Liver (tissue), 9 donors: ENCODE measurements around the gene LRRC8B. TPM values are rescaled to one million over a fixed set of nuclear protein-coding genes. Genes with fewer than 3 reads are reported as not detected.
"Not testable (repeated sequence)": the region's sequence is repeated elsewhere in the genome, so short reads cannot be mapped to it uniquely, and the experiment has no call there.

ENCODE experiments used
- DNase-seq: peaks from one replicate; pipeline ENCODE4 v3.0.0-alpha.2; 2017; ENCODE audit warnings: low spot score
- H3K27ac ChIP-seq, 2 donors: one replicate each; pipeline ENCODE4 v1.7.0; 2013; ENCODE audit warnings: inconsistent platforms in 2 of 2, low read length in 2 of 2, control low read depth in 1 of 2, low read depth in 1 of 2, mild to moderate bottlenecking in 1 of 2
- H3K27me3 ChIP-seq, 4 donors: one replicate each; pipeline versions ENCODE4 v1.6.1 to v1.7.0; 2013; ENCODE audit warnings: low read length in 3 of 4, inconsistent platforms in 1 of 4, mild to moderate bottlenecking in 1 of 4, moderate library complexity in 1 of 4; ENCODE audit not compliant: control insufficient read depth in 4 of 4, insufficient read depth in 4 of 4
- H3K36me3 ChIP-seq, 4 donors: one replicate each; pipeline versions ENCODE4 v1.6.1 to v1.7.0; 2013; ENCODE audit warnings: low read length in 3 of 4, mild to moderate bottlenecking in 3 of 4, low read depth in 1 of 4, moderate library complexity in 1 of 4; ENCODE audit not compliant: control insufficient read depth in 4 of 4, insufficient read depth in 3 of 4
- H3K4me1 ChIP-seq, 4 donors: one replicate each; pipeline versions ENCODE4 v1.6.1 to v1.7.0; 2013; ENCODE audit warnings: low read length in 3 of 4, mild to moderate bottlenecking in 3 of 4, moderate library complexity in 1 of 4; ENCODE audit not compliant: control insufficient read depth in 4 of 4, insufficient read depth in 4 of 4
- H3K4me3 ChIP-seq, 3 donors: one replicate each; pipeline versions ENCODE4 v1.6.1 to v1.7.0; 2013; ENCODE audit warnings: low read length in 3 of 3, control low read depth in 1 of 3, low read depth in 1 of 3, mild to moderate bottlenecking in 1 of 3
- H3K9ac ChIP-seq, 2 donors: one replicate each; pipeline ENCODE4 v1.7.0; 2013; ENCODE audit warnings: low read length in 2 of 2, mild to moderate bottlenecking in 2 of 2, moderate library complexity in 2 of 2, control low read depth in 1 of 2, low read depth in 1 of 2
- H3K9me3 ChIP-seq, 4 donors: one replicate each; pipeline versions ENCODE4 v1.6.1 to v1.7.0; 2013; ENCODE audit warnings: low read length in 3 of 4; ENCODE audit not compliant: control insufficient read depth in 4 of 4
- EGR1 ChIP-seq, 2 donors: IDR thresholded peaks; 2 replicates each; pipeline ENCODE4 v1.6.1; 2016 to 2018; ENCODE audit warnings: antibody characterized with exemption in 2 of 2, low read depth in 2 of 2
- FOXA1 ChIP-seq: IDR thresholded peaks from 2 replicates; pipeline ENCODE4 v1.6.1; 2016; ENCODE audit warnings: antibody characterized with exemption
- GABPA ChIP-seq, 2 donors: IDR thresholded peaks in 1 of 2; conservative IDR thresholded peaks in 1 of 2; 2 replicates each; pipeline ENCODE4 v1.6.1; 2016; ENCODE audit warnings: antibody characterized with exemption in 2 of 2, mild to moderate bottlenecking in 1 of 2, moderate library complexity in 1 of 2
- HNF4G ChIP-seq: IDR thresholded peaks from 2 replicates; pipeline ENCODE4 v1.6.1; 2016; ENCODE audit warnings: antibody characterized with exemption
- NR2F2 ChIP-seq: IDR thresholded peaks from 2 replicates; pipeline ENCODE4 v1.6.1; 2016; ENCODE audit warnings: antibody characterized with exemption
- RAD21 ChIP-seq, 2 donors: IDR thresholded peaks; 2 replicates each; pipeline ENCODE4 v1.6.1; 2016; ENCODE audit warnings: antibody characterized with exemption in 2 of 2, mild to moderate bottlenecking in 2 of 2
- RXRA ChIP-seq, 2 donors: IDR thresholded peaks; 2 replicates each; pipeline ENCODE4 v1.6.1; 2017 to 2018; ENCODE audit warnings: antibody characterized with exemption in 2 of 2, mild to moderate bottlenecking in 1 of 2
- SP1 ChIP-seq: IDR thresholded peaks from 2 replicates; pipeline ENCODE4 v1.6.1; 2018; ENCODE audit warnings: antibody characterized with exemption, mild to moderate bottlenecking
- TAF1 ChIP-seq: conservative IDR thresholded peaks from 2 replicates; pipeline ENCODE4 v1.6.1; 2016; ENCODE audit warnings: antibody characterized with exemption, mild to moderate bottlenecking
- YY1 ChIP-seq: IDR thresholded peaks from 2 replicates; pipeline ENCODE4 v1.6.1; 2016; ENCODE audit warnings: antibody characterized with exemption, mild to moderate bottlenecking
- WGBS: extraction: QIAGEN DNeasy Blood & Tissue Kit; methylation state at CpG from one replicate; pipeline ENCODE4 v1.1.7; 2013; 5-methylcytosine and 5-hydroxymethylcytosine counted together
- polyA plus RNA-seq, 2 donors: library from polyadenylated mRNA; stranded (reverse) in 1 of 2; unstranded in 1 of 2; fragments of 200-250 nt in 1 of 2; fragments of >200 nt in 1 of 2; fragmentation: Nextera tagmentation in 1 of 2; extraction: Ambion mirVana in 1 of 2; gene quantifications; one replicate each; pipeline versions ENCODE4 v1.2.1 to v1.2.3, GENCODE V29; 2013 to 2015
- total RNA-seq, 2 donors: library from RNA; depleted of rRNA; stranded (reverse); fragments of >200 nt; gene quantifications; one replicate each; pipeline ENCODE4 v1.2.3, GENCODE V29; 2014
- TF ChIP-seq, protein P1 (sequence below): IDR thresholded peaks from 2 replicates; pipeline ENCODE4 v1.6.1; 2016; ENCODE audit warnings: antibody characterized with exemption
- TF ChIP-seq, protein P2 (sequence below): IDR thresholded peaks from 2 replicates; pipeline ENCODE4 v1.6.1; 2016; ENCODE audit warnings: antibody characterized with exemption, mild to moderate bottlenecking
- donor health status: healthy.
- donor health status: healthy.
- donor health status: healthy.
- donor health status: healthy.
- donor health status: healthy.

The LRRC8B gene
- total and polyA plus RNA-seq, 4 donors = 1.2 to 4.3 (median 2.5) TPM

DNA sequence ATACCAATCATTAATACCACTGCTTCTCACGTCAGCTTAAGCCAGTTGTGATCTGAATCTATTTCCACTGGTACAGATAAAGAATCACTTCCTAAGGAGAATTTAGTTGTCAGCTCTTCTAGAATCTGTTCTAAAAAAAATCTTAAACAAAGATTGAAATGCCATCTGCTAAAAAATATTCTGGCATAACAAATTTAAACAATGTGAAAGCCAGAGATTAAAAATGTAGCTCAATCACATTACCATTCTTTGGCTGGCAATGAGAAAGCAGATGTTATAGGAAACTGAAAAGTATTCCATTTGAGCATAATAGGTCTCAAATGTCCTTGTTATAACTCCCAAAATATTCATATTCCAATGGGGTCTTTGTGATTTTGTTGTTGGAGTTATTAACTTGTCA, 21.7 kb upstream of the LRRC8B start:
- no peak overlapping the region for H3K9ac ChIP-seq
- no peaks in the 10 kb centered on the region for H3K27me3 ChIP-seq
- no peaks in the 10 kb centered on the region for H3K36me3 ChIP-seq
- DNase-seq = no peak
- H3K9me3 ChIP-seq = no peaks in the 10 kb centered on the region
- WGBS = 90% methylated on average over 1 of the region's 1 CpG
- no peaks in the 10 kb centered on the region for H3K4me1 ChIP-seq
- H3K27ac ChIP-seq = no peak overlapping the region
- TF ChIP-seq RAD21 (IDR thresholded peaks at IDR 0.05) = no peak
- no peak for TF ChIP-seq YY1
- TF ChIP-seq, protein P1, sequence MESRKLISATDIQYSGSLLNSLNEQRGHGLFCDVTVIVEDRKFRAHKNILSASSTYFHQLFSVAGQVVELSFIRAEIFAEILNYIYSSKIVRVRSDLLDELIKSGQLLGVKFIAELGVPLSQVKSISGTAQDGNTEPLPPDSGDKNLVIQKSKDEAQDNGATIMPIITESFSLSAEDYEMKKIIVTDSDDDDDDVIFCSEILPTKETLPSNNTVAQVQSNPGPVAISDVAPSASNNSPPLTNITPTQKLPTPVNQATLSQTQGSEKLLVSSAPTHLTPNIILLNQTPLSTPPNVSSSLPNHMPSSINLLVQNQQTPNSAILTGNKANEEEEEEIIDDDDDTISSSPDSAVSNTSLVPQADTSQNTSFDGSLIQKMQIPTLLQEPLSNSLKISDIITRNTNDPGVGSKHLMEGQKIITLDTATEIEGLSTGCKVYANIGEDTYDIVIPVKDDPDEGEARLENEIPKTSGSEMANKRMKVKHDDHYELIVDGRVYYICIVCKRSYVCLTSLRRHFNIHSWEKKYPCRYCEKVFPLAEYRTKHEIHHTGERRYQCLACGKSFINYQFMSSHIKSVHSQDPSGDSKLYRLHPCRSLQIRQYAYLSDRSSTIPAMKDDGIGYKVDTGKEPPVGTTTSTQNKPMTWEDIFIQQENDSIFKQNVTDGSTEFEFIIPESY = no peak
- no peak for TF ChIP-seq SP1
- TF ChIP-seq HNF4G = no peak
- TF ChIP-seq GABPA (IDR thresholded peaks at IDR 0.05 in 1 of 2, conservative IDR thresholded peaks at IDR 0.05 in 1 of 2) = no peak
- no peak for TF ChIP-seq EGR1 (IDR thresholded peaks at IDR 0.05; ENCODE audit: low read depth in 2 of 2)
- no peak for TF ChIP-seq FOXA1
- no peak overlapping the region for H3K4me3 ChIP-seq

DNA sequence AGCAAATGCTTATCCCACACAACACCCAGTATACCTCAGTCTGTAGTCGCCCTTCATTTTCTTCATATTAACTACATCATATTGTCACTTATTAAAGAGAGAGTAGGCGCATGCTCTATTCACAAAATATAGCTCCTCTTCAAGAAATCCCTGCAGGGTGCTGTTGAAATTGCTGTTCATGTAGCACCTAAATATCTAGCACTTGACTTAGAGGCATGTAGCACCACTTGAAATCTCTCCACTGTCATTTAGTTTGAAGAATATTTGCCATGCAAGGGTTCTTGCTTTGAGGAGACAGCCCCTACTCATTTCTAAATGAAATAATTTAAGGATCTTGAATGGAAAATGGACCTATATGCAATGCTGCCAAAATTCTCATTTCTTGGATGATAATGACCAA, 20.9 kb upstream of the LRRC8B start:
- Histone ChIP-seq H3K27me3 (no peaks in the 10 kb centered on the region), H3K36me3 (no peaks in the 10 kb centered on the region), H3K27ac (no peak overlapping the region), H3K9ac (no peak overlapping the region), H3K9me3 (no peaks in the 10 kb centered on the region), H3K4me3 (no peak overlapping the region), H3K4me1 (no peaks in the 10 kb centered on the region)
- TF ChIP-seq EGR1 (IDR thresholded peaks at IDR 0.05; ENCODE audit: low read depth in 2 of 2) = no peak
- TF ChIP-seq RXRA (IDR thresholded peaks at IDR 0.05) = no peak
- no peak for TF ChIP-seq SP1
- TF ChIP-seq GABPA (IDR thresholded peaks at IDR 0.05 in 1 of 2, conservative IDR thresholded peaks at IDR 0.05 in 1 of 2) = no peak
- no peak for TF ChIP-seq TAF1
- TF ChIP-seq, protein P2, sequence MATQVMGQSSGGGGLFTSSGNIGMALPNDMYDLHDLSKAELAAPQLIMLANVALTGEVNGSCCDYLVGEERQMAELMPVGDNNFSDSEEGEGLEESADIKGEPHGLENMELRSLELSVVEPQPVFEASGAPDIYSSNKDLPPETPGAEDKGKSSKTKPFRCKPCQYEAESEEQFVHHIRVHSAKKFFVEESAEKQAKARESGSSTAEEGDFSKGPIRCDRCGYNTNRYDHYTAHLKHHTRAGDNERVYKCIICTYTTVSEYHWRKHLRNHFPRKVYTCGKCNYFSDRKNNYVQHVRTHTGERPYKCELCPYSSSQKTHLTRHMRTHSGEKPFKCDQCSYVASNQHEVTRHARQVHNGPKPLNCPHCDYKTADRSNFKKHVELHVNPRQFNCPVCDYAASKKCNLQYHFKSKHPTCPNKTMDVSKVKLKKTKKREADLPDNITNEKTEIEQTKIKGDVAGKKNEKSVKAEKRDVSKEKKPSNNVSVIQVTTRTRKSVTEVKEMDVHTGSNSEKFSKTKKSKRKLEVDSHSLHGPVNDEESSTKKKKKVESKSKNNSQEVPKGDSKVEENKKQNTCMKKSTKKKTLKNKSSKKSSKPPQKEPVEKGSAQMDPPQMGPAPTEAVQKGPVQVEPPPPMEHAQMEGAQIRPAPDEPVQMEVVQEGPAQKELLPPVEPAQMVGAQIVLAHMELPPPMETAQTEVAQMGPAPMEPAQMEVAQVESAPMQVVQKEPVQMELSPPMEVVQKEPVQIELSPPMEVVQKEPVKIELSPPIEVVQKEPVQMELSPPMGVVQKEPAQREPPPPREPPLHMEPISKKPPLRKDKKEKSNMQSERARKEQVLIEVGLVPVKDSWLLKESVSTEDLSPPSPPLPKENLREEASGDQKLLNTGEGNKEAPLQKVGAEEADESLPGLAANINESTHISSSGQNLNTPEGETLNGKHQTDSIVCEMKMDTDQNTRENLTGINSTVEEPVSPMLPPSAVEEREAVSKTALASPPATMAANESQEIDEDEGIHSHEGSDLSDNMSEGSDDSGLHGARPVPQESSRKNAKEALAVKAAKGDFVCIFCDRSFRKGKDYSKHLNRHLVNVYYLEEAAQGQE = no peak
- TF ChIP-seq FOXA1 = no peak
- no peak for TF ChIP-seq RAD21 (IDR thresholded peaks at IDR 0.05)
- TF ChIP-seq NR2F2 = no peak
- TF ChIP-seq, protein P1 = no peak
- WGBS = 84% methylated on average over 2 of the region's 2 CpGs
- no peak for DNase-seq

DNA sequence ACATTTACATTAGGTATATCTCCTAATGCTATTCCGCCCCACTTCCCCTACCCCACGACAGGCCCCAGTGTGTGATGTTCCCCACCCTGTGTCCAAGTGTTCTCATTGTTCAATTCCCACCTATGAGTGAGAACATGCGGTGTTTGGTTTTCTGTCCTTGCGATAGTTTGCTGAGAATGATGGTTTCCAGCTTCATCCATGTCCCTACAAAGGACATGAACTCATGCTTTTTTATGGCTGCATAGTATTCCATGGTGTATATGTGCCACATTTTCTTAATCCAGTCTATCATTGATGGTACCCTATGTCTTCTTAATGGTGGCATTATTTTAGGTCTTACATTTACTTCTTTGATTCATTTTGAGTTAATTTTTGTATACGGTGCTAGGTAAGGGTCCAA, 14.6 kb upstream of the LRRC8B start:
- not testable (repeated sequence) for H3K36me3 ChIP-seq, H3K27me3 ChIP-seq, H3K4me3 ChIP-seq, DNase-seq, H3K9me3 ChIP-seq, H3K27ac ChIP-seq, H3K9ac ChIP-seq, H3K4me1 ChIP-seq
- 89% methylated on average over 3 of the region's 5 CpGs for WGBS
